Measurements from ENCODE around the gene PIAS3.
"Not testable (repeated sequence)": the region's sequence is repeated elsewhere in the genome, so short reads cannot be mapped to it uniquely, and the experiment has no call there.

The PIAS3 gene

DNA sequence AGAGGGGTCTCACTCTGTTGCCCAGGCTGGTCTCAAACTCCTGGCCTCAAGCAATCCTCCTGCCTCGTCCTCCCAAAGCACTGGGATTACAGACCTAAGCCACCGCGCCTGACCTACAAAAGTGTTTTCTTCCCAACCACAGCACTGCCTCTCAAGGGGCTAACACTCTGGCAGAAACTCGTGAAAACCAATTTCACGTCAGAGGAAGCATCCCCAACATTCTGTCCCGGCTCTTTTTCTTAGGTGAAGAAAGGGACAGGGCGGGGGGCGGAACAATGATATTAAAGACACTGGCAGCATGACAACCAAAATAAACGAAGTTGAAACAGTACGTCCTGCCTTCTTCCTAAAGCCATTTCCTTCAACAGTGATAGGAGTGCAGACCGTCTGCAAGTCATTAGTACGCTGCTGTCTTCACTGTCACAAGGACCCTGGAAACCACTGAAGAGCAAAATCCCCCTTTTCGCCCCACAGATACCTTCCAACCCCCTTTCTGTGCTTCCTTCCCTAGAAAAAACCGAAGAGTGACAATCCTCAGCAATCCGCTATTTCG is 36.0 kb downstream of the PIAS3 start:
- DNase-seq = not testable (repeated sequence)

GRCh38 chr1:145818095-145818494 is 40.8 kb downstream of the PIAS3 start:
- not testable (repeated sequence) for DNase-seq

GRCh38 chr1:145812977-145813810 is 45.7 kb downstream of the PIAS3 start:
- DNase-seq = not testable (repeated sequence)

- DNase-seq = no peak
Observed at GRCh38 chr1:145806844-145807243, 52.0 kb downstream of the PIAS3 start.

DNA sequence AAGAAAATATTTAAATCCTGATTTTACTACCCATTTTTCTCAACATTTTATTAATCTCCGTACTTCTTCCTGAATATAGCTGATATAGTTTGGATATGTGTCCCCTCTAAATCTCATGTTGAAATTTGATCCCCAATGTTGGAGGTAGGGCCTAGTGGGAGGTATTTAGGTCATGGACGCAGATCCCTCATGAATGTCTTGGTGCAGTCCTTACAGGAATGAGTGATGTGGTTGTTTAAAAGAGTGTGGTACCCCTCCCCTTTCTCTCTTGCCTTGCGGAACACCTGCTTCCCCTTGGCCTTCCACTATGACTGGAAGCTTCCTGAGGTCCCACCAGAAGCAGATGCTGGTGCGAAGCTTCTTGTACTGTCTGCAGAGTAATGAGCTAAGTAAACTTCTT is 52.5 kb downstream of the PIAS3 start:
- no peak for DNase-seq

GRCh38 chr1:145805057-145805456 is 53.8 kb downstream of the PIAS3 start:
- no peak for DNase-seq

DNA sequence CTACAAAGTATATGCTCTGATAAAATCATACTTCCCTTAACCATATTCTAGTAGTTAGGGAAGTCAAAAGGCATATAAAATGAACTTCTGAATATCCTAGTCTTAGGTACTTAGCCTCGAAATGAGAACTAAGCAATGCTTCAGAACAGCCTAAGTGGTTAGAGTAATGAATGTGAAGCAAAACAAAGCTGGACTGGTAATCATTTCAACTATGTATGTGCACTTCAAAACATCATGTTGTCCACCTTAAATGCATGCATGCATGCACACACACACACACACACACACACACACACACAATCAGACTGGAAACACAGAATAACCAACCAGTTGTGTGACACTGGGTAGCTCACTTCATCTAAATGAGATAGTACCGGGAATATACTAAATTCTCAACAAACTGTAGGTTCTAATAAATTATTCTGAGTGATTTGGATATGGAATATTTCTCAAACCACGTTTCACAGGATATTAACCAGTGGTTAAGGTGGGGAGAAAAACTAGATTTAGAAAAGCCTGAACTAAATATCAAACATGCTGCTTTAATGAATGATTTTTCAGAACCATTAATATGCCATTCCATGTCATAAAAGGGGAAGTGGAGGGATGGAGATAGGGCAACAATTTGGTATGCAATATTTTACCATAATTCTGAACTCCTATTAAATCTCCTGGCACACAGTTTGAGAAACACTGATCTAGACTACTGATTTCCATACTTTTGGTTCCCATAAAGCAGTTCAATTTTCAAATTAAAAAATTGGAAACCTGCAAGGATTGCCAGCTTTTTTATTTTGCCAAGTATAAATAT is 54.4 kb downstream of the PIAS3 start:
- no peak for DNase-seq

- DNase-seq = no peak
Observed at GRCh38 chr1:145799806-145800205, 59.1 kb downstream of the PIAS3 start.

Data from hematopoietic multipotent progenitor cell treated with erythropoietin and hydrocortisone succinate and interleukin-3 and kit ligand, for 6 days (in vitro differentiated cells).